IMR-90 (cell line): ENCODE results near the gene HSFX4. TPM values are rescaled to one million over a fixed set of nuclear protein-coding genes. Genes with fewer than 3 reads are reported as not detected.

Experiments
- ATAC-seq: fragments of 200-7000 bp; cut with Tn5 transposase; 2 replicates; pipeline ENCODE4 v1.9.1; 2020; ENCODE audit warnings: low read depth, mild to moderate bottlenecking, moderate library complexity
- BruUV-seq: library from RNA; stranded (reverse); fragments of 400-500 nt; replicated peaks from 2 replicates; lab custom pipeline; 2021; lab: Mats Ljungman, UMichigan
- CTCF ChIA-PET: fragments of 300-600 bp; formaldehyde crosslinking; extraction: SDS; loops from one replicate; lab custom pipeline; 2021; ENCODE audit warnings: antibody characterized with exemption; lab: Yijun Ruan, JAX
- POLR2A ChIA-PET: fragments of 300-600 bp; sonication (Branson Sonifier 250); formaldehyde crosslinking; loops from one replicate; lab custom pipeline; 2022; ENCODE audit warnings: antibody characterized with exemption; ENCODE audit not compliant: unreplicated experiment; lab: Charles Lee
- DNase-seq: peaks from one replicate; pipeline ENCODE4 v3.0.0; 2013
- H2AFZ ChIP-seq: replicated peaks from 2 replicates; pipeline ENCODE3; 2013; ENCODE audit warnings: low read length, mild to moderate bottlenecking; ENCODE audit not compliant: poor library complexity
- H2AK5ac ChIP-seq: 2 replicates; pipeline ENCODE4 v1.6.1; 2013; ENCODE audit warnings: low read depth, low read length, inconsistent platforms
- H2AK9ac ChIP-seq: replicated peaks from 2 replicates; pipeline ENCODE3; 2013; ENCODE audit warnings: mild to moderate bottlenecking, low read depth, low read length, moderate library complexity; ENCODE audit not compliant: poor library complexity
- H2BK120ac ChIP-seq: 2 replicates; pipeline ENCODE4 v1.6.1; 2013; ENCODE audit warnings: low read depth, low read length, inconsistent platforms
- H2BK15ac ChIP-seq: 3 replicates; pipeline ENCODE4 v1.6.1; 2013; ENCODE audit warnings: low read depth, low read length, inconsistent platforms
- H2BK20ac ChIP-seq: 2 replicates; pipeline ENCODE4 v1.6.1; 2013; ENCODE audit warnings: low read depth, mild to moderate bottlenecking, inconsistent platforms, low read length, moderate library complexity
- H2BK5ac ChIP-seq: 2 replicates; pipeline ENCODE4 v1.6.1; 2013; ENCODE audit warnings: mild to moderate bottlenecking, low read depth, low read length, inconsistent platforms; ENCODE audit not compliant: poor library complexity, severe bottlenecking
- H3K14ac ChIP-seq: replicated peaks from 2 replicates; pipeline ENCODE4 v1.6.1; 2013; ENCODE audit warnings: low read depth, low read length, inconsistent platforms
- H3K18ac ChIP-seq: 2 replicates; pipeline ENCODE4 v1.6.1; 2013; ENCODE audit warnings: low read depth, low read length, control low read depth
- H3K23ac ChIP-seq: 2 replicates; pipeline ENCODE4 v1.6.1; 2013; ENCODE audit warnings: low read depth, low read length, inconsistent platforms
- H3K27ac ChIP-seq: 2 replicates; pipeline ENCODE4 v1.5.1; 2013; ENCODE audit warnings: mild to moderate bottlenecking, control low read depth, low read length; ENCODE audit not compliant: insufficient read depth
- H3K27me3 ChIP-seq: 2 replicates; pipeline ENCODE4 v1.6.1; 2013; ENCODE audit warnings: low read length; ENCODE audit not compliant: control insufficient read depth, insufficient read depth
- H3K36me3 ChIP-seq: 2 replicates; pipeline ENCODE4 v1.6.1; 2013; ENCODE audit warnings: low read length, mixed read lengths; ENCODE audit not compliant: control insufficient read depth, insufficient read depth
- H3K4ac ChIP-seq: 2 replicates; pipeline ENCODE4 v1.6.1; 2013; ENCODE audit warnings: low read depth, low read length, inconsistent platforms
- H3K4me1 ChIP-seq: 2 replicates; pipeline ENCODE4 v1.6.1; 2013; ENCODE audit warnings: low read length, mixed read lengths; ENCODE audit not compliant: control insufficient read depth, insufficient read depth
- H3K4me2 ChIP-seq: 2 replicates; pipeline ENCODE4 v1.6.1; 2013; ENCODE audit warnings: low read depth, mild to moderate bottlenecking, control low read depth, low read length, moderate library complexity
- H3K4me3 ChIP-seq: 2 replicates; pipeline ENCODE4 v1.5.1; 2013; ENCODE audit warnings: low read depth, mild to moderate bottlenecking, control low read depth, low read length, moderate library complexity; ENCODE audit not compliant: insufficient read depth
- H3K56ac ChIP-seq: 2 replicates; pipeline ENCODE4 v1.6.1; 2013; ENCODE audit warnings: low read length, inconsistent platforms; ENCODE audit not compliant: insufficient read depth; ENCODE audit errors: extremely low read depth
- H3K79me1 ChIP-seq, 2 experiments: 2 replicates each; pipeline ENCODE4 v1.6.1; 2013; ENCODE audit warnings: low read length in 2 of 2, inconsistent platforms in 1 of 2, low read depth in 1 of 2
- H3K9ac ChIP-seq: 2 replicates; pipeline ENCODE4 v1.6.1; 2013; ENCODE audit warnings: low read depth, low read length, control low read depth
- H3K9me1 ChIP-seq: 2 replicates; pipeline ENCODE4 v1.6.1; 2013; ENCODE audit warnings: low read length, inconsistent platforms; ENCODE audit not compliant: insufficient read depth
- H3K9me3 ChIP-seq: 2 replicates; pipeline ENCODE4 v1.6.1; 2013; ENCODE audit warnings: low read length; ENCODE audit not compliant: control insufficient read depth, insufficient read depth
- H4K20me1 ChIP-seq: 2 replicates; pipeline ENCODE4 v1.6.1; 2013; ENCODE audit warnings: low read length, inconsistent platforms; ENCODE audit not compliant: insufficient read depth
- H4K5ac ChIP-seq: 2 replicates; pipeline ENCODE4 v1.6.1; 2013; ENCODE audit warnings: mild to moderate bottlenecking, low read depth, low read length, control low read depth
- H4K8ac ChIP-seq, 2 experiments: 2 replicates each; pipeline ENCODE4 v1.6.1; 2013; ENCODE audit warnings: low read depth in 2 of 2, low read length in 2 of 2, control low read depth in 1 of 2, inconsistent platforms in 1 of 2
- H4K91ac ChIP-seq: 2 replicates; pipeline ENCODE4 v1.6.1; 2013; ENCODE audit warnings: low read depth, low read length, inconsistent platforms; ENCODE audit not compliant: insufficient read depth
- BHLHE40 ChIP-seq: fragments of 150-350 bp; IDR thresholded peaks from 2 replicates; pipeline ENCODE4 v1.6.1; 2016; ENCODE audit warnings: mild to moderate bottlenecking, low read depth, low read length
- CEBPB ChIP-seq: IDR thresholded peaks from 2 replicates; pipeline ENCODE4 v1.6.1; 2012; ENCODE audit warnings: low read depth, low read length, improper control_type of control experiment
- CTCF ChIP-seq: conservative IDR thresholded peaks from 2 replicates; pipeline ENCODE4 v1.5.1; 2012; ENCODE audit warnings: mild to moderate bottlenecking, low read depth, low read length, improper control_type of control experiment
- ELK1 ChIP-seq: fragments of 150-350 bp; IDR thresholded peaks from 2 replicates; pipeline ENCODE4 v1.6.1; 2016; ENCODE audit warnings: low read depth, mild to moderate bottlenecking, low read length, moderate library complexity, borderline replicate concordance
- FOS ChIP-seq: fragments of 150-350 bp; IDR thresholded peaks from 2 replicates; pipeline ENCODE4 v1.6.1; 2016; ENCODE audit warnings: low read depth, low read length
- MAFK ChIP-seq: IDR thresholded peaks from 2 replicates; pipeline ENCODE4 v1.6.1; 2012; ENCODE audit warnings: low read depth, low read length, improper control_type of control experiment
- MXI1 ChIP-seq: IDR thresholded peaks from 2 replicates; pipeline ENCODE4 v1.6.1; 2012; ENCODE audit warnings: low read depth, mild to moderate bottlenecking, low read length, moderate library complexity, borderline replicate concordance
- POLR2A ChIP-seq: IDR thresholded peaks from 2 replicates; pipeline ENCODE4 v1.6.1; 2012; ENCODE audit warnings: mild to moderate bottlenecking, low read depth, low read length
- SMC3 ChIP-seq: fragments of 150-350 bp; IDR thresholded peaks from 2 replicates; pipeline ENCODE4 v1.6.1; 2016; ENCODE audit warnings: low read depth, mild to moderate bottlenecking, antibody characterized with exemption, low read length, moderate library complexity
- USF2 ChIP-seq: fragments of 150-350 bp; IDR thresholded peaks from 2 replicates; pipeline ENCODE4 v1.6.1; 2017; ENCODE audit warnings: mild to moderate bottlenecking, antibody characterized with exemption, low read length, low read depth
- WGBS, 2 experiments: methylation state at CpG; one replicate each; pipeline versions ENCODE4 v1.1.5 to v1.1.7; 2013; ENCODE audit warnings: missing lambda C conversion rate in 2 of 2; ENCODE audit not compliant: insufficient read length in 1 of 2; ENCODE audit errors: extremely low coverage in 2 of 2; 5-methylcytosine and 5-hydroxymethylcytosine counted together
- dilution Hi-C: fragments of 300-500 bp; cut with HindIII; formaldehyde crosslinking; loops from one replicate; pipeline ENCODE4 v1.14.3; 2018; ENCODE audit warnings: low sequenced_read_pairs; ENCODE audit not compliant: unreplicated experiment
- in situ Hi-C: fragments of 300-500 bp; cut with MboI; formaldehyde crosslinking; loops from 3 replicates; pipeline ENCODE4 v1.14.3; 2019; ENCODE audit warnings: low sequenced_read_pairs, inconsistent platforms, mixed read lengths
- intact Hi-C: fragments of 100-400 bp; cut with micrococcal nuclease; formaldehyde crosslinking; loops from 2 replicates; pipeline ENCODE4 v1.10.0; 2022
- polyA plus RNA-seq, 3 experiments: library from polyadenylated mRNA; depleted of rRNA; stranded (reverse); fragments of >200 nt; gene quantifications; 2 replicates each; pipeline ENCODE4 v1.2.3, GENCODE V29; 2012; ENCODE audit warnings: low replicate concordance in 1 of 3
- total RNA-seq: library from RNA; depleted of rRNA; stranded (reverse); fragments of >200 nt; gene quantifications from 2 replicates; pipeline ENCODE4 v1.2.3, GENCODE V29; 2012

The HSFX4 gene
- total and polyA plus RNA-seq, 2 of the 4 experiments (the other 2 are of a cell fraction): not detected

- no peak overlapping the region for H2AK9ac ChIP-seq
- H4K20me1 ChIP-seq: no peaks in the 10 kb centered on the region
- H3K9ac ChIP-seq: no peak overlapping the region
- CTCF ChIA-PET: no interaction called here
- no peak overlapping the region for H3K4me2 ChIP-seq
- H3K27ac ChIP-seq: no peak overlapping the region
- dilution Hi-C loops (no loop called here), in situ Hi-C loops (no loop called here), intact Hi-C loops (no loop called here)
- no peak overlapping the region for H2AFZ ChIP-seq
- no peak overlapping the region for H3K18ac ChIP-seq
- no peaks in the 10 kb centered on the region for H3K4me1 ChIP-seq
- no peak overlapping the region for H4K91ac ChIP-seq
- H3K27me3 ChIP-seq: no peaks in the 10 kb centered on the region
- ATAC-seq (no peak), DNase-seq (no peak)
- no peak overlapping the region for H2BK120ac ChIP-seq
- no peak overlapping the region for H3K4me3 ChIP-seq
- no peak overlapping the region for H2AK5ac ChIP-seq
- no peaks in the 10 kb centered on the region for H3K36me3 ChIP-seq
- H3K9me3 ChIP-seq: no peaks in the 10 kb centered on the region
- H2BK20ac ChIP-seq: no peak overlapping the region
- no peak overlapping the region for H3K56ac ChIP-seq
- H2BK15ac ChIP-seq: no peak overlapping the region
- H3K9me1 ChIP-seq: no peaks in the 10 kb centered on the region; the same call in 1 of the 2 replicates
- WGBS, 2 experiments: no CpG with 5 or more reads among the region's 3 CpGs
- no peak overlapping the region for H4K8ac ChIP-seq
- no peak overlapping the region for H4K5ac ChIP-seq
- no TSS peak for BruUV-seq
- POLR2A ChIA-PET: no interaction called here
- H2BK5ac ChIP-seq: no peak overlapping the region
- H3K14ac ChIP-seq: no peak overlapping the region
- H3K79me1 ChIP-seq: no peaks in the 10 kb centered on the region
- TF ChIP-seq CTCF: no peak
- no peak for TF ChIP-seq MAFK
- TF ChIP-seq FOS: no peak
- TF ChIP-seq POLR2A: no peak
- TF ChIP-seq CEBPB: no peak
- TF ChIP-seq SMC3: no peak
- TF ChIP-seq MXI1: no peak
- no peak for TF ChIP-seq ELK1
- TF ChIP-seq BHLHE40: no peak
- no peak for TF ChIP-seq USF2
- H3K23ac ChIP-seq: no peak overlapping the region
- H3K4ac ChIP-seq: no peak overlapping the region
Measured at GRCh38 chrX:149979126-149979644, 49.8 kb downstream of the HSFX4 start.
